GM19372 (cell line): ENCODE data around the gene LRRC42.
"Not testable (repeated sequence)": the region's sequence is repeated elsewhere in the genome, so short reads cannot be mapped to it uniquely, and the experiment has no call there.

Source experiments
- ATAC-seq: cut with Tn5 transposase; IDR thresholded peaks from one replicate; pipeline ENCODE4 v1.9.1; 2021; ENCODE audit warnings: mild to moderate bottlenecking, low read depth, moderate library complexity; ENCODE audit not compliant: unreplicated experiment

The LRRC42 gene

GRCh38 chr1:53966794-53967193 is 20.6 kb downstream of the LRRC42 start:
- ATAC-seq = no peak

- ATAC-seq = no peak
Measured at GRCh38 chr1:53967409-53968124, 21.4 kb downstream of the LRRC42 start.

DNA sequence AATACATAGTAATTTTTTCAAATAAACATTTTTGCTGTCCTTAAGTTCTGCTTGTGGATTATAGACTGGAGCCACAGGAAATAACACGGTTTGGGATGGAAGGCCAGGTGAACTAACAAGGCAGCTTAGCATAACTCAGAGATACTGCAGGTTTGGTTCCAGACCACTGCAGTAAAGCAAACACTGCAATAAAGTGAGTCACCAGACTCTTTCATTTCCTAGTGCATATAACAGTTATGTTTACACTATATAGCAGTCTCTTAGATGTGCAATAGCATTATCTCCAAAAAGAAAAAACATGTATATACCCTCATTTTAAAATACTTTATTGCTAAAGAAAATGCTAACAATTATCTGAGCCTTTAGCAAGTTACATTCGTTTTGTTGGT is 22.0 kb downstream of the LRRC42 start:
- no peak for ATAC-seq

- ATAC-seq = not testable (repeated sequence)
Measured at GRCh38 chr1:53969323-53969722, 23.2 kb downstream of the LRRC42 start.

- ATAC-seq = no peak
Measured at GRCh38 chr1:53971718-53972117, 25.6 kb downstream of the LRRC42 start.

GRCh38 chr1:53975861-53976260 is 29.7 kb downstream of the LRRC42 start:
- no peak for ATAC-seq

DNA sequence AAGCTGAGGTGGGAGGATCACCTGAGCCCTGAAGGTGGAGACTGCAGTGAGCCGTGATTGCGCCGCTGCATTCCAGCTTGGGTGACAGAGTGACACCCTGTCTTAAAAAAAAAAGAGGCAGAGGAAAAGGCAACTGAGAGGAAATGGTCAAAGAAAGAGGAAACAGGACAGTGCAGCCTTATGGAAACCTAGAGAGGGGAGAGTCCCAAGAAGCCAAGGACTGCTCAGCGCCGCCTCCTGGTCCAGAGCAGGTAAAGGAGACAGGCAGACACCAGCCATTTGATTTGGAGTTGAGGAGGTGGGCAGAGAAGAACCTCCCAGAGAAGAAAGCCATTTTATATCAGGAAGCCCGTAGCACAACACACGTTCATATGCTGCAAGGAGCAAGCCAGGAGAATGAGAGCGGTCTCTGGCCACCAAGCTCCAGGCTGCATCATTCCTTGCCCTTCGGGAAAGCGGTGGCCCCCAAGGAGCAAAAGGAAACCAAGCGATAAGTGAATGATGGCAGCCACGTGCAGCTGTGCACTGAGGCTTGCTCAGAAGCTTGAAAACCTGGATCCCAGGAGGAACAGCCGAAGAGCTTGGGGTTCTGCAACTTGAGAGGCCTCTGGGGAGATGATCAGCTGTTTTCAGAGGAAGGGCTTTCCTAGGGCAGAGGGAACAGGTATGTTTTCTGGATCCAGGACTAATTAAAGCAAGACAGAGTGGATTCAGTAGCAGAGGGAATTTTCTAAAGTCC is 33.7 kb downstream of the LRRC42 start:
- ATAC-seq = no peak

- no peak for ATAC-seq
Measured at GRCh38 chr1:53981220-53981619, 35.1 kb downstream of the LRRC42 start.

GRCh38 chr1:53982034-53982762 is 36.0 kb downstream of the LRRC42 start:
- ATAC-seq = no peak

DNA sequence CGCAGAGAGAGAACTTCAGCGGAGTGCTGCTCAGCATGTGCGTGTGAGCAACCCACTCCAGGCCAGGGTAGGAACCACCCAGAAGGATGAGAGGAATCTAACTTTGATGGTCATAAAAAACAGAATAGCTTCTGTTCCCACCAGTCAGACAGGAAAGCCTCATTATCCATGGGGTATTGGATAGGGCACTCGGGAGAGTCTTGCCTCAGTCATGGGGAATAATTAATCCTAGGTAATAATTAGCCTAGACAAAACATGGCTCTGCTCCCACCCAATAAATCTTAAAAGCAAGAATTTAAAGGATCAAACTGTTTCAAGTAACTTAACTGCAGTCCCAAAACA is 36.6 kb downstream of the LRRC42 start:
- ATAC-seq = no peak

GRCh38 chr1:53984726-53985125 is 38.6 kb downstream of the LRRC42 start:
- no peak for ATAC-seq

DNA sequence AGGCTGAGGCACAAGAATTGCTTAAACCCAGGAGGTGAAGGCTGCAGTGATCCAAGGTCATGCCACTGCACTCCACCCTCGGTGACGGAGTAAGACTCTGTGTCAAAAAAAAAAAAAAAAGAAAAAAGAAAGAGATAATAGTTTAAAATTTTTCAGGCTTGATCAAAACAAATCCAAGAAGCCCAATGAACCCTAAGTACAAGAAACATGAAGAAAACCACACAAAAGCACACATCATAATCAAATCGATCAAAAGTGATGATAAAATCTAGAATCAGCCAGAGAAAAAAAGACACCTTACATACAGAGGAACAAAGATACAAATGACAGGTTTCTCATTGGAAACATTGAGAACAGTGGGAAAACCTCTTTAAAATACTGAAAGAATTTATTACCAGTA is 40.3 kb downstream of the LRRC42 start:
- ATAC-seq = no peak

GRCh38 chr1:53987880-53988279 is 41.7 kb downstream of the LRRC42 start:
- ATAC-seq = no peak

- no peak for ATAC-seq
Measured at GRCh38 chr1:53992085-53992874, 46.1 kb downstream of the LRRC42 start.

GRCh38 chr1:53994516-53994915 is 48.4 kb downstream of the LRRC42 start:
- not testable (repeated sequence) for ATAC-seq

- no peak for ATAC-seq
Measured at GRCh38 chr1:53995683-53996082, 49.5 kb downstream of the LRRC42 start.

GRCh38 chr1:53998223-53998622 is 52.1 kb downstream of the LRRC42 start:
- ATAC-seq = no peak

DNA sequence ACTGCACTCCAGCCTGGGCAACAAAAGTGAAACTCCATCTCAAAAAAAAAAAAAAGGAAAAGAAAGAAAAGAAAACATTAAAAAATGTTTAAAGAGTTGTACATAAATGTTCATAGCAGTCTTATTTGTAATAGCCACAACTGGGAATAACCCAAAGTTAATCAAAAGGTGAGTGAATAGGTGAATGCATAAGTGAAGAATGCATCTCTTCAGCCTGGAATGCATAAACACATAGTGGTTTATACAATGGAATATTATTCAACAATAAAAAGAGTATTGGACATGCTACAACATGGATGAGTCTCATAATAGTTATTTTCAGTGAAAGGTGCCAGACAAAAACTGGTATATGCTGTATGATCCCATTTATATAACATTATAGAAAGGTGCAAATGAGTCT is 53.8 kb downstream of the LRRC42 start:
- ATAC-seq = no peak

- no peak for ATAC-seq
Measured at GRCh38 chr1:54001591-54001990, 55.4 kb downstream of the LRRC42 start.

DNA sequence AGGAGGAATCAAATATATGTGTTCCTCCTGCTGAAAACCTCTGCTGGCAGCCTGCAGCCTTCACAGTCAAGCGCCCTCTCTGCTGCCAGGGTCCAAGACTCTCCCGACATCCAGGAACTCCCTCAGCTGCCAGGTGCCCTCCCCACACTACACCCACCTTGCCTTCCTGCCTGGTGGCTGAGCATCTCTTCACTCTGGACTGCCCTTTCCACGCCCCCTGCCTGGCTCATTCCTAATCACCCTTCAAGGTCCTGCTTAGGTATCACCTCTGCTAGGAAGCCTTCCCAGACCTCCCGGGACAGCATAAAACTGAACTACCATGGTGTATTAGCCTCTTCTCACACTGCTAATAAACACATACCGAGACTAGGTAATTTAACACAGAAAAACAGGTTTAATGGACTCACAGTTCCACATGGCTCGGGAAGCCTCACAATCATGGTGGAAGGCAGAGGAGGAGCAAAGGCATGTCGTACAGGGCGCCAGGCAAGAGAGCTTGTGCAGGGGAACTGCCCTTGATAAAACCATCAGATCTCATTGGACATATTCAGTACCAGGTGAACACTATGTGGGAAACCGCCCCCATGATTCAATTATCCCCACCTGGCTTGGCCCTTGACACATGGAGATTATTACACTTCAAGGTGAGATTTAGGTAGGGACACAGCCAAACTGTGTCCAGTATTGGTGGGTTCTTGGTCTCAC is 56.5 kb downstream of the LRRC42 start:
- ATAC-seq = no peak
